ENCODE measurements around the gene PCDH19.

PCDH19 gene

DNA sequence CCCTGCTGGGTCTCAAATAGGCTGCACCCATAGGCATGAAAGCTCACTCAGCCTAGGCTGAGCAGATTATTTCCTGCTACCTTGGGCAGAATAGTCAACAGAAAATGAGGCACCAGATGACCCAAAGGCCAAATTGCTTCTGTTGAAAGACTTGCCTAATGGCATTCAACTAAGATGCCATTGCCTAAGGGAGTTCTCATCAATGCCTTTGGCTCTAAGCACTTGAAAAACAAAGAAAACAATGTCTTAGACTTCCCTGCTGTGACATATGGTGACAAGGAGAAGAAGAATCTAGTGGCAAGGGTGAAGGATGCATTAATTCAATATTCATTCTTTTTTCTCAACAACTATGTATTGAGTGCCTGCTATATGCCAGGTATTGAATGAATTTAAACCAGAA is 25.7 kb upstream of the PCDH19 start:
- TF ChIP-seq, protein P1, sequence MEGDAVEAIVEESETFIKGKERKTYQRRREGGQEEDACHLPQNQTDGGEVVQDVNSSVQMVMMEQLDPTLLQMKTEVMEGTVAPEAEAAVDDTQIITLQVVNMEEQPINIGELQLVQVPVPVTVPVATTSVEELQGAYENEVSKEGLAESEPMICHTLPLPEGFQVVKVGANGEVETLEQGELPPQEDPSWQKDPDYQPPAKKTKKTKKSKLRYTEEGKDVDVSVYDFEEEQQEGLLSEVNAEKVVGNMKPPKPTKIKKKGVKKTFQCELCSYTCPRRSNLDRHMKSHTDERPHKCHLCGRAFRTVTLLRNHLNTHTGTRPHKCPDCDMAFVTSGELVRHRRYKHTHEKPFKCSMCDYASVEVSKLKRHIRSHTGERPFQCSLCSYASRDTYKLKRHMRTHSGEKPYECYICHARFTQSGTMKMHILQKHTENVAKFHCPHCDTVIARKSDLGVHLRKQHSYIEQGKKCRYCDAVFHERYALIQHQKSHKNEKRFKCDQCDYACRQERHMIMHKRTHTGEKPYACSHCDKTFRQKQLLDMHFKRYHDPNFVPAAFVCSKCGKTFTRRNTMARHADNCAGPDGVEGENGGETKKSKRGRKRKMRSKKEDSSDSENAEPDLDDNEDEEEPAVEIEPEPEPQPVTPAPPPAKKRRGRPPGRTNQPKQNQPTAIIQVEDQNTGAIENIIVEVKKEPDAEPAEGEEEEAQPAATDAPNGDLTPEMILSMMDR (IDR thresholded peaks at IDR 0.05; ENCODE audit: low read length, missing control alignments): no peak
- DNase-seq (ENCODE audit: low read depth): no peak
- no peak overlapping the region for H3K4me3 ChIP-seq (replicated peaks; ENCODE audit: low read depth, low read length)

- peak; percentile 17 for DNase-seq (ENCODE audit: low read depth)
- TF ChIP-seq, protein P1 (IDR thresholded peaks at IDR 0.05; ENCODE audit: low read length, missing control alignments): peak; percentile 25
- no peak overlapping the region for H3K4me3 ChIP-seq (replicated peaks; ENCODE audit: low read depth, low read length)
Measured at GRCh38 chrX:100424012-100424411, 13.9 kb upstream of the PCDH19 start.

DNA sequence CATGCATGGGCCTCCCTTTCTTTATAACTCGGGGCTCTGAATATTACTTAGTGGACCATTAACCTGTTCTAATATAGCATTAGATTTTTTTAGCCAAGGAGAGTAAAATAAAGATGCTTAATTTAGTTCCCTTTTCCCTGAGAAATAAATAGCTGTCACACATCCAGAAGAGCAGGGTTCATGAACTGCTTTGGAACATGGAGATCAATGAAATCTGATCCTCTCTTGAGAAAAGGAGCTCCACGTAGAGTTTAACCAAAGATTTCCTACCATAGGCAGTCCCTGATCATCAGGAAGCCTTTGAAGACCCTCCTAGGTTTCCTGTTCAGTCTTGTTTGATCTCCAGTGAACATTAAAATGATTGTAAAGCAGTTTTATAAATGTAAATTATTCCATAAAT is 8.5 kb upstream of the PCDH19 start:
- DNase-seq (ENCODE audit: low read depth): no peak
- TF ChIP-seq, protein P1 (IDR thresholded peaks at IDR 0.05; ENCODE audit: low read length, missing control alignments): no peak
- H3K4me3 ChIP-seq (replicated peaks; ENCODE audit: low read depth, low read length): no peak overlapping the region

DNA sequence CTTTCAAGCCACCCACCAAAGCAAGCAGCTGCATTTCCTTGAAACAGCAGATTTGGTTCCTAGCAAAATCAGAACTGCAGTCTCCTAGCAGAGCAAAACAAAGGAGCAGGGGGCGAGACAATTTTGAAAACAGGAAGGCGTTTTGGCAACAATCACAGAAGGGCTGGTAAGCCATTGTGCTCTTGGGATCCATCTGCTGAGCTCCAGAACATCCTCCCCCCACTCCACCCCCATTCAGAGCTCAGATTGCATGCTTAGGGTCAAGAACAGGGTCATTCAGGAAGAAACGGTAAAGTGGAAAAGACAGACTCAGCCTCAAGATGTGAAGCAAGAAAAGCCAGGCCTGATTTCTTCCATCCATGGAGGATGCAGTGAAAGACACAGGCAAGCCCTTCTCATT is 7.6 kb upstream of the PCDH19 start:
- DNase-seq (ENCODE audit: low read depth): peak; percentile 76
- TF ChIP-seq, protein P1 (IDR thresholded peaks at IDR 0.05; ENCODE audit: low read length, missing control alignments): no peak
- no peak overlapping the region for H3K4me3 ChIP-seq (replicated peaks; ENCODE audit: low read depth, low read length)

- TF ChIP-seq, protein P1 (IDR thresholded peaks at IDR 0.05; ENCODE audit: low read length, missing control alignments): peak; percentile 38
- DNase-seq (ENCODE audit: low read depth): peak; percentile 74
- H3K4me3 ChIP-seq (replicated peaks; ENCODE audit: low read depth, low read length): no peak overlapping the region
Measured at GRCh38 chrX:100413229-100413628, 3.2 kb upstream of the PCDH19 start.

DNA sequence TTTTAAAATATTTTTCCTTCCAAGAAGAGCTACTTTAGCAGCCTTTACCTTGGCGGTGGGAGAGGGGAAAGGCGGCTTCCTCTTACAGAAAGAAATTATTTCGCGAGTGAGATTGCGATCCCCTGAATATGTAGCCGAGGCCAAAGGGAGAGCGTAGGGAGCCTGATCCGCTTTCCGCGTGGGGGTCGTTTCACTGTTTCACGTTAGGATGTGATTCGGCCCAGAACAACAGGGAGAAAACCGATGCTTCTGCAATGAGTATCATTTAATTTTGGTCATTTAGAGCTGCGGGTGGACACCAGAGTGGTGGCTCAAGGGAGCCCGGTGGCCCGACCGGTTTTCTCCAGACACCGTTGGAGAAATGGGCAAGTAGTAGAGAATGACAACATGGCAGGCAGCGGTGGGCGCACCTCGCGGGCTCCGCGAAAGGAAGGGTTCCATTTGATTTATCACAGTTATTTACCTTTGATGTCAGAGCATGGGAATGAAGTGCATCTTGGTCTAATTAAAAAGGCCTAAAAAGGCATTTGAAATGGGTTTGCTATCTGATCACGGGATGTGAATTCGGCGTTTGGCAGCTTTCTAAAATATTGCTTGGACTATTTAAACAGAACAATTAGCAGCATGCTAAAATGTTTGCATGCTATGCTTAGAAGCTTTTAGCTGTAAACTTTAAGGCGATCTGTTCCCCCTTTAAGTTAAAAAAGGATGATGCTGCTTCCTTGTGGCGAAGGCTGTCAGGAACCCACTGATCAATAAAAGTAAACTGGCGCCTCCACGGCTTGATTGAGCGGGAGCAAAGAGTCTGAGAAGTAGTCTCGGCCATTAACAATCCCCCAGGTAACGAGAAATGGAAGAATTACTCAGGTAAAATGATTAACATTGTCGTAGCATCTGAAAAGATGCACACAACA is 2.0 kb upstream of the PCDH19 start:
- TF ChIP-seq, protein P1 (IDR thresholded peaks at IDR 0.05; ENCODE audit: low read length, missing control alignments): no peak
- no peak overlapping the region for H3K4me3 ChIP-seq (replicated peaks; ENCODE audit: low read depth, low read length)
- no peak for DNase-seq (ENCODE audit: low read depth)
